Stimulated activated CD8-positive, alpha-beta memory T cell treated with anti-CD3 and anti-CD28 coated beads, Interleukin-12 subunit alpha, Interleukin-12 subunit beta, amount 100 ng/mL, for 4 hours (primary cell): ENCODE results near the gene ACD.
"Not testable (repeated sequence)": the region's sequence is repeated elsewhere in the genome, so short reads cannot be mapped to it uniquely, and the experiment has no call there.

Experiments used
- DNase-seq: peaks from one replicate; pipeline ENCODE4 v3.0.0-alpha.2; 2020; ENCODE audit warnings: low read depth

The ACD gene

DNA sequence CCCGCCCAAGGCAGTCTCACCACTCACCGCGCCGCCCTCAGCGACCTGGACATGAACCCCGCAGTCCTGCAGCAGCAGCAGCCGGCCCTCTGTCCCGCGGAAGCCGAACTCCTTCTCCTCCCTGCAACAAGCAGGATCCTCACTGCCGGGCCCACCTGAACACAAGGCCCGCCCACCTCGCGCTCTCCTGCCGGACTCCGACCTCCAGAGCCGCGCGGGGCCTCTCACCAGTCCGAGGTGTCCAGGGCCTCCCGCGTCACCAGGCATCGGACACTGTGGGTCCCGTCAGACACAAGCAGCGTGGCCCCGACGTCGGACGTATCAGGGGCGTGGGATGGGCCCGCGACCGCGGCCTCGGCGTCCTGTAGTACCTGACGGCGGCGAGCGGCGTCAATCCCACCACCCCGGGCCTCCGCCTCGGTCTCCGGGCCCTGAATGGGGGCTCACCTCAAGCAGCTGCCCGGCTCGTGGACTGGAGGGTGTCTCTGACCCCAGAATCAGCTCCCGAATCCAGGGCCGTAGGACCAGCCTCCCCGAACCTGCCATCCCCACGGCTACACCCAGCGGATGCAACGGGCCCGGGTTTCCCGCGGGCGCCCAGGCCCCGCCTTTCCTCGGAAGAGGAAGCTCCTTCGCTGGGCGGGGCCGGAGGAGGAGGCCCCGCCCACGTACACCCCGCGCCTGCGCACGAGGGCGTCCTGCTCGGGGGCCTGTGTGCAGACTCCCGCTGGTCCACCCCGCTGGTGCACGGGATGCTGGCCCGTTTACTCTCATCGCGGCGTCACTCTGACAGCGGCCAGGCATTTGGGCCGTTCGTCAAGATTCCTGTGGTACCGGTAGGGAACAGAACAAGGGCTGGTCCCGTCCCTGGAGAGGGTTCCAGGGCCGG lies at the start of gene ACD:
Gene ACD, minus strand, starts transcription at position 586 of the 889 bp plus-strand sequence. Its CDS starts 40 bp downstream, at position 546.
- DNase-seq: peak; percentile 89

DNA sequence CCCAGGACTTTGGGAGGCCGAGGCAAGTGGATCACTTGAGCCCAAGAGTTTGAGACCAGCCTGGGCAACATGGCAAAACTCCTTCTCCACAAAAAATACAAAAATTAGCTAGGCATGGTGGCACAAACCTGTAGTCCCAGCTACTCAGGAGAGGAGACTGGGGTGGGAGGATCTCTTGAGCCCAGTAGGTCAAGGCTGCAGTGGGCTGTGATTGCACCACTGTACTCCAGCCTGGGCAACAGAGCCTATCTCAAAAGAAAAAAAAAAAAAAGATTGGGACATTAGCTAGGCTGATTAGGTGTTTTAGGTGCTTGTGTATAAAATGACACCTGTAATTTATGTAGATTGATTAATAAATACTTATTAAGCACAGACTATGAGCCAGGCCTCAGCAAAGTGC lies 49.0 kb upstream of the ACD start:
- no peak for DNase-seq

GRCh38 chr16:67708368-67708771 lies 48.3 kb upstream of the ACD start:
- DNase-seq: no peak

DNA sequence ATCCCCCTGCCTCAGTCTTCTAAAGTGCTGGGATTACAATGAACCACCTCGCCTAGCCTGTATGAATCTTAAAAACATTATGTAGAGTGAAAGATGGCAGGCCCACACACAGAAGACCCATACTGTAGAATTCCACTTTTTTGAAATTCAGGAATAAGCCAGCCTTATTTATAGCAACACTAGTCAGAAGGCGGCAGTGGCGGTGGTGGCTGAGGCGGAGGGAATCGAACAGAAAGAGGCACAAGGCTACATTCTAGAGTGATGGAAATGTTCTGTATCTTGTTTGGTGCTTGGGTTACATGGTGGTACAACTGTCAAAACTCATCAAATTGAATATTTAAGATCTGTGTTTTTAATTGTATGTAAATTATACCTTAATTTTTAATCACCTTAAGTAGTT lies 47.7 kb upstream of the ACD start:
- DNase-seq: no peak

DNA sequence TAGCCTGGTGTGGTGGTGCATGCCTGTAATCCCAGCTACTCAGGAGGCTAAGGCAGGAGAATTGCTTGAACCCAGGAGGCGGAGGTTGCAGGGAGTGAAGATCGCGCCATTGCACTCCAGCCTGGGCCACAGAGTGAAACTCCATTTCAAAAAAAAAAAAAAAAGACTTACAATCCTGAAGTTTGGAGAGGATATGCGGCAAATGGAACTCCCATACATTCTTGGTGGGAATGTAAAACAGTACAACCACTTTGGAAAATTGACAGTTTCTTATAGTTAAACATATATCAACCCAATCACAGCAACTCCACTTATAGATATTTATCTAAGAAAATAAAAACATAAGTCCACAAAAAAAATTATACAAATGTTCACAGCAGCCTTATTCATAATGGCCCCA lies 47.1 kb upstream of the ACD start:
- DNase-seq: no peak

DNA sequence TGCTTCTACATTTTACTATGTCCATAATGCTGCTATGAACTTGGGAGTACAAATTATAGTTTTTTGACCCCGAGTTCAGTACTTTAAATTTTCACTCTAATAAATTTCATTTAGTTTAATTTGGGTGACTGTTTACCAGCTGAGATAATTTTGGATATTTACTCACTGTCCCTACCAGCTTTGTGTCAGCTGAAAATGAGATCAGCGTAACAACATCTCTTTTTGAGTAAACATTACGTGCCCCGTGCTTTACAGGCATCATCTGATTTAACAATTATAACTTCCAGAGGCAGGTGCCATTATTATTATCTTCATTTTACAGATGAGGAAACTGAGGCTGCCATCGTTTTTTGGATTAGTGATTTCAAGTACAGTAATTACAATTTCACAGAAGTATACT lies 44.0 kb upstream of the ACD start:
- no peak for DNase-seq

- DNase-seq: no peak
Measured at GRCh38 chr16:67703626-67704025, 43.6 kb upstream of the ACD start.

DNA sequence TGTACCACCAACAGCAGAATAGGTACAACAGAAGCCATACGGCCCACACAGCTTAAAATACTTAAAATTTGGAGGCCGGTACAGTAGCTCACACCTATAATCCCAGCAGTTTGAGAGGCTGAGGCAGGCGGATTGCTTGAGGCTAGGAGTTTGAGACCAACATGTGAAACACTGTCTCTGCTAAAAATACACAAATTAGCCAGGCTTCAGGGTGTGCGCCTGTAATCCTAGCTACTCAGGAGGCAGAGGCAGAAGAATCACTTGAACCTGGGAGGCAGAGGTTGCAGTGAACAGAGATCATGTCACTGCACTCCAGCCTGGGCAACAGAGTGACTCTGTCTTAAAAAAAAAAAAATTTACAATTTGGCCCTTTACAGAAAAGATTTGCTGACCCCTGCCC lies 42.1 kb upstream of the ACD start:
- no peak for DNase-seq

DNA sequence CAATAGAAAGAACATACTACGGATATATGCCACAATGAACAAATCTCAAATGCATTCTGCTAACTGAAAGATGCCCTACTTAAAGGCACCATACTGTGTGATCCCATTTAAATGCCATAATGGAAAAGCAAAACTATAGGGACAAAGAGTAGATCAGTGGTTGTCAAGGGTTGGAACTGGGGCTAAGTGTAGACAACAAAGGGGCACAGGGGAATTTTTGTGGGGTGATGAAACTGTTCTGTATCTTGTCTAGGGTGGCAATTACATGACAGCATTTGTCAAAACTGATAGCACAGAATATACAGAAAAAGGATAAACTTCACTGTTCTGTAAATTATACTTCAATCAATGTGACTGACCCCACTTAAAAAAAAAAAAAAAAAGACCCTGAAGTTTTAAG lies 41.4 kb upstream of the ACD start:
- DNase-seq: no peak

GRCh38 chr16:67699265-67699664 lies 39.2 kb upstream of the ACD start:
- DNase-seq: no peak

GRCh38 chr16:67697422-67698185 lies 37.5 kb upstream of the ACD start:
- DNase-seq: no peak

DNA sequence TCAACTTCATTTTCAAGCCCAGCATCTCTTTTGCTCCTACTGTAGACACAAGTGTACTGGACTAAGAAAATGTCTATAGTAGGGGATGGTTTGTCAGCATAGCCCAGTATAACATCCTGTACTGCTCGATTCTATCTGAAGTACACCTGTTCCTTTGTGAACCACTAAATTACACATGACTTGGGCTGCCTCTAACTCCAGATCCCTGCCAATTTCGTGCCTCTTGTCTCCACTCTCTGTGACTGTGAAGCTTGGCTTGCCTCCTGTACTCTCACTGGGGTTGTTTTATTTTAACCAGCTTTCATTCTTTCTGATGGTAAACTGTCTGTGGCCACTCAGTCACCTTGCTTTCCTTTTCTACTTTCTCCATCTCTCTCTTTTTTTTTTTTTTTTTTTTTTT lies 34.6 kb upstream of the ACD start:
- no peak for DNase-seq

- not testable (repeated sequence) for DNase-seq
Measured at GRCh38 chr16:67693517-67694285, 33.6 kb upstream of the ACD start.

- no peak for DNase-seq
Measured at GRCh38 chr16:67685388-67686112, 25.5 kb upstream of the ACD start.

DNA sequence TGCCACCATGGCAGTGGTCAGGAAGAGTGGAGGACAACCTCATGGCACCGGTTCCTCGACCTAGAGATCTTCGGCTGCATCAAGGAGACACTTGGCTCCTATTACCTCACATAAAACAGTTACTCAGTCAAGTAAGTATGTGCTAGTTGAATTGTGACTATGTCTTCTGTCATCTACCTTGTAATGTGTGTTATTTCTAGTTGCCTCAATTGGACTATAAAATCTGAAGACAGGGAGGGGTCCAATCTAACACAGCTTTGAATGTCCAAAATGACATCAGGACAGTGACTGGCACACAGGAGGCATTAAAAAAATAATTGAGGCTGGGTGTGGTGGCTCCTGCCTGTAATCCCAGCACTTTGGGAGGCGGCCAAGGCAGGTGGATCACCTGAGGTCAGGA lies 23.7 kb upstream of the ACD start:
- DNase-seq: no peak

DNA sequence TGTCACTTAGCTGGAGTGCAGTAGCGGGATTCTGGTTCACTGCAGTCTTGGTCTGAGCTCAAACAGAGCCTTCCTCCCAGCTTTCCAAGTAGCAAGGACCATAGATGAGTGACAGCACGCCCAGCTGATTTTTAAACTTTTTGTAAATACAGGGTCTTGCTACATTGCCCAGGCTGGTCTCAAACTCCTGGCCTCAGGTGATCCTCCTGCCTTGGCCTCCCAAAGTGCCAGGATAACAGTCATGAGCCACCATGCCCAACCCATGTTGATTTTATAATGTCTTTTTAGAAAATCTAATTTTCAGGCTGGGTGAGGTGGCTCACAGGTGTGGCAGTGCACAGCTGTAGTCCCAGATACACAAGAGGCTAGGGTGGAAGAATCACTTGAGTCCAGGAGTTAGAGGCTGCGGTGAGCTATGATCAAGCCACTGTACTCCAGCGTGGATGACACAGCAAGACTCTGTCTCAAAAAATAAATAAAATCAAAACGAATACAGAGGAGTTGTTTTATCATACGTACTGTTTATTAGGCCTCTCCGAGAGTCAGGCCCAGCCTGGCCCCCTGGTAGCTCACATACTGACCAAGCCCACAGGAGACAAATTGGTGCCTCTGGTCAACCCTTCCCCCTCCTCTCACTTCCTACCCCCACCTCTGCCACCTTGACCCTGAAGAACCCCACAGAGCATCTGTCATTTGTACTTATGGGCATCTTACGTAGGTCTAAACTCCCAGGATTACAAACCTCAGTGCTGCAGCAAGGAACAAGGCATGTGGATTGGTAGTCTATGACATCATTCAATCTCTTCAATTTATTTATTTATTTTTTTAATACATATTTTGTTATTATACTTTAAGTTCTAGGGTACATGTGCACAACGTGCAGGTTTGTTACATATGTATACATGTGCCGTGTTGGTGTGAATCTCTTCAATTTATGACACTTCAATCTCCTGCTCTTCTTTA lies 20.2 kb upstream of the ACD start:
- no peak for DNase-seq

DNA sequence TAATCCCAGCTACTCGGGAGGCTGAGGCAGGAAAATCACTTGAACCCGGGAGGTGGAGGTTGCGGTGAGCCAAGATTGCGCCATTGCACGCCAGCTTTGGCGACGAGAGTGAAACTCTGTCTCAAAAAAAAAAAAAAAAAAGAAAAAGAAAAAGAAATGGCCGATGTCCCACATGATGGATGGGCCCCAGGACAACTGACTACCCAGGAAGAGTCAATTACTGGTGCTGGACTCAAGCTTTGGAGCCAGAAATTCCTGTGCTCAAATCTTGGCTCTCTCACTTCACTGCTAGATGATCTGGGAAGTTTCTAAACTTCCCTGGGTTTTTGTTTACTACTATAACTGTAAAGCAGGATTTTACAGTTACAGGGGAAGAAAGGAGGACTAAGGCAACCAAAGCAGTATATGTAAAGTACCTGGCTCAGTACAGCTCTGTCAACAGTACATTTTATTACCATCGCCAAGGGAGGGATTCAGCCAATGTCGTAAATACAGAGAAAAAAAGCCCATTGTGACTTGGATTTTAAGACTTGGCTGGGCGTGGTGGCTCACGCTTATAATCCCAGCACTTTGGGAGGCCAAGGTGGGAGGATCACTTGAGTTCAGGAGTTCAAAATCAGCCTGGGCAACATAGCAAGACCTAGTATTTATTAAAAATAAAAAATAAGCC lies 18.4 kb upstream of the ACD start:
- DNase-seq: no peak

- DNase-seq: no peak
Measured at GRCh38 chr16:67677712-67678111, 17.7 kb upstream of the ACD start.

DNA sequence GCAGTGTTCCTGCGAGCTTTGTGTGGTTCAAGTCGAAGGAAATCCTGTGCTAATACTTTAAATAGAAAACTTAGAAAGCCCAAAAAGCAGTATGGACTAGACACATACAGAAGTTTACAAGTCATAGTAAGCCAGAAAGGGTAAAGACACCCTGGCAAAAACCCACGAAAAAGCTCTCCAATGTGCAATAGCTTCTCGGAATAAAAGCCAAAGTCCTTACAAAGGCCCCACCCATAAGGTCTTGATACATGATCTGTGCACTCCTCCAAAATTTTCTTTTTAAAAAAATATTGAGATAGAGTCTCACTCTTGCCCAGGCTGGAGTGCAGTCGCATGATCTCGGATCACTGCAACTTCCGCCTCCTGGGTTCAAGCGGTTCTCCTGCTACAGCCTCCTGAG lies 16.9 kb upstream of the ACD start:
- no peak for DNase-seq

DNA sequence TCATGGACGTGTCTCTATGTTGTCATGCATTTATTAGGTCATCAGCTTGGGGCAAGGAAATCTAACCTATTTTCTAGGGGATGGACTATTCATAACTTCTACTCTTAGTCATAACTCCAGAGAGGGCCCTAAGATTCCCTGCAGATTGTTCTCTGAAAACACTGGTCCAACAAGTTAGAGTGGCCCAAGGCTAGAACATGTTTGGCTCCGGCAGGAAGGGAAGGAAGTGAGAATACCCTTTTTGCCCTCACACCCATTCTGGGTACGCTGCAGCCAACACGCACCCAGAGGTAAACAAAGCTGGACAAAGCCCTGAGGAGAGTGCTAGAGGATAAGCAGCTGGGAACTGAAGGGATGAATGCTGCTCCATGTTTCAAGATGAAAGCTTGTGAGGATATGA lies 16.5 kb upstream of the ACD start:
- no peak for DNase-seq
